Mucosa of descending colon (tissue), 3 donors: Measurements from ENCODE around the gene TGFBI. TPM values are rescaled to one million over a fixed set of nuclear protein-coding genes. Genes with fewer than 3 reads are reported as not detected.
A peak's percentile ranks its signal among the peaks of the same experiment; 100 is the strongest.

Source experiments
- ATAC-seq: fragments of 200-7000 bp; cut with Tn5 transposase; one replicate; pipeline ENCODE4 v1.9.1; 2020; ENCODE audit warnings: mild to moderate bottlenecking, moderate library complexity
- DNase-seq, 3 donors: peaks; one replicate each; pipeline ENCODE4 v3.0.0-alpha.2; 2020
- H3K36me3 ChIP-seq: fragments of 200-600 bp; one replicate; pipeline ENCODE4 v1.8.0; 2021; ENCODE audit warnings: low read depth, mild to moderate bottlenecking
- H3K4me1 ChIP-seq: fragments of 200-600 bp; one replicate; pipeline ENCODE4 v1.8.0; 2021; ENCODE audit warnings: low read depth, mild to moderate bottlenecking
- H3K4me3 ChIP-seq: fragments of 200-600 bp; one replicate; pipeline ENCODE4 v1.8.0; 2021; ENCODE audit warnings: mild to moderate bottlenecking
- H3K9me3 ChIP-seq: fragments of 200-600 bp; one replicate; pipeline ENCODE4 v1.8.0; 2021; ENCODE audit warnings: mild to moderate bottlenecking
- CTCF ChIP-seq: fragments of 200-600 bp; IDR thresholded peaks from one replicate; pipeline ENCODE4 v1.8.0; 2022; ENCODE audit warnings: antibody characterized with exemption, mild to moderate bottlenecking
- intact Hi-C, 2 donors: fragments of 100-400 bp; cut with DNase I in 1 of 2; cut with micrococcal nuclease in 1 of 2; formaldehyde crosslinking; loops; one replicate each; pipeline versions ENCODE4 v1.11.0 to v1.11.1; 2022; cut with DNase I, micrococcal nuclease
- total RNA-seq, 3 donors: library from RNA; stranded (reverse); fragmentation: NEBNext Ultra II Directional in 2 of 3; extraction: Animal tissue kit (Norgen Biotek cat#: 25700) in 2 of 3; gene quantifications; one replicate each; pipeline versions ENCODE4 v1.2.1 to v1.2.4, GENCODE V29; 2021 to 2023
- donor health status: DM: no; HTN: no; CAD: no; lungs with moderate emphysema.
- donor health status: DM: no; HTN: no; CAD: no.
- donor health status: DM: no; HTN: yes; CAD: no.

TGFBI gene
- total RNA-seq, 3 donors from 2014 or later, result 26.8 to 77.1 (median 47.0) TPM

GRCh38 chr5:136048966-136049365 lies 20.2 kb downstream of the TGFBI start:
- H3K36me3 ChIP-seq, result no peaks in the 10 kb centered on the region
- no peaks in the 10 kb centered on the region for H3K9me3 ChIP-seq
- intact Hi-C loops, result no loop called here
- DNase-seq (no peak), ATAC-seq (no peak)
- TF ChIP-seq CTCF, result no peak
- H3K4me1 ChIP-seq, result no peaks in the 10 kb centered on the region
- no peak overlapping the region for H3K4me3 ChIP-seq

GRCh38 chr5:136051486-136052220 lies 22.9 kb downstream of the TGFBI start:
- intact Hi-C loops, result no loop called here
- H3K9me3 ChIP-seq, result no peaks in the 10 kb centered on the region
- DNase-seq (no peak), ATAC-seq (no peak)
- H3K4me1 ChIP-seq, result no peaks in the 10 kb centered on the region
- H3K36me3 ChIP-seq, result no peaks in the 10 kb centered on the region
- H3K4me3 ChIP-seq, result no peak overlapping the region
- no peak for TF ChIP-seq CTCF

- DNase-seq (no peak), ATAC-seq (no peak)
- no peak for TF ChIP-seq CTCF
- no peaks in the 10 kb centered on the region for H3K9me3 ChIP-seq
- H3K4me3 ChIP-seq, result no peak overlapping the region
- no peaks in the 10 kb centered on the region for H3K4me1 ChIP-seq
- intact Hi-C loops, result no loop called here
- no peaks in the 10 kb centered on the region for H3K36me3 ChIP-seq
Measured at GRCh38 chr5:136052692-136053335, 24.0 kb downstream of the TGFBI start.

- DNase-seq, result no peak
- intact Hi-C loops, result no loop called here
- no peaks in the 10 kb centered on the region for H3K9me3 ChIP-seq
- no peak overlapping the region for H3K4me3 ChIP-seq
- peak; percentile 58 for ATAC-seq
- no peak for TF ChIP-seq CTCF
- no peaks in the 10 kb centered on the region for H3K4me1 ChIP-seq
- no peaks in the 10 kb centered on the region for H3K36me3 ChIP-seq
Measured at GRCh38 chr5:136053336-136054141, 24.8 kb downstream of the TGFBI start.

GRCh38 chr5:136054142-136055019 lies 25.6 kb downstream of the TGFBI start:
- Histone ChIP-seq H3K4me3 (no peak overlapping the region), H3K4me1 (no peaks in the 10 kb centered on the region), H3K9me3 (no peaks in the 10 kb centered on the region), H3K36me3 (no peaks in the 10 kb centered on the region)
- TF ChIP-seq CTCF, result no peak
- DNase-seq (no peak), ATAC-seq (no peak)
- intact Hi-C loops, result no loop called here
